Caco-2 (cell line): ENCODE data around the gene APBB1. TPM values are rescaled to one million over a fixed set of nuclear protein-coding genes. Genes with fewer than 3 reads are reported as not detected.

Experiments used
- BruUV-seq: library from RNA; stranded (reverse); fragments of 400-500 nt; replicated peaks from 2 replicates; lab custom pipeline; 2021; lab: Mats Ljungman, UMichigan
- CTCF ChIA-PET: fragments of 300-600 bp; sonication (Branson Sonifier 250); formaldehyde crosslinking; loops from one replicate; lab custom pipeline; 2022; ENCODE audit warnings: antibody characterized with exemption; lab: Charles Lee
- POLR2A ChIA-PET: fragments of 300-600 bp; sonication (Branson Sonifier 250); formaldehyde crosslinking; loops from one replicate; lab custom pipeline; 2022; ENCODE audit warnings: antibody characterized with exemption; lab: Charles Lee
- DNase-seq, 2 experiments: peaks; one replicate each; pipeline versions ENCODE4 v3.0.0 to v3.0.0-alpha.2; 2020 to 2022
- H3K27me3 ChIP-seq: replicated peaks from 2 replicates; pipeline ENCODE4 v1.6.0; 2011; ENCODE audit warnings: low read length; ENCODE audit not compliant: control insufficient read depth, insufficient read depth
- H3K36me3 ChIP-seq: 2 replicates; pipeline ENCODE4 v1.5.1; 2011; ENCODE audit warnings: low read length; ENCODE audit not compliant: control insufficient read depth, insufficient read depth
- H3K4me1 ChIP-seq: fragments of 250-450 bp; sonication (Bioruptor Pico); 2 replicates; pipeline ENCODE4 v1.5.1; 2020; ENCODE audit warnings: mild to moderate bottlenecking
- H3K4me3 ChIP-seq: 2 replicates; pipeline ENCODE4 v1.5.1; 2011; ENCODE audit warnings: low read depth, mild to moderate bottlenecking, control low read depth, low read length
- H3K9me3 ChIP-seq: fragments of 250-450 bp; sonication (Bioruptor Pico); 2 replicates; pipeline ENCODE4 v1.5.1; 2020; ENCODE audit warnings: mild to moderate bottlenecking, moderate library complexity
- H3K27ac Mint-ChIP-seq: one replicate; pipeline ENCODE4 v1.8.0; 2022; ENCODE audit warnings: mixed read lengths; ENCODE audit not compliant: unreplicated experiment
- H3K27me3 Mint-ChIP-seq: one replicate; pipeline ENCODE4 v1.8.0; 2022; ENCODE audit warnings: mixed read lengths; ENCODE audit not compliant: insufficient read depth, unreplicated experiment
- H3K36me3 Mint-ChIP-seq: one replicate; pipeline ENCODE4 v1.8.0; 2022; ENCODE audit warnings: mild to moderate bottlenecking, mixed read lengths; ENCODE audit not compliant: insufficient read depth, unreplicated experiment
- H3K4me1 Mint-ChIP-seq: one replicate; pipeline ENCODE4 v1.8.0; 2022; ENCODE audit warnings: low read depth, mixed read lengths; ENCODE audit not compliant: unreplicated experiment
- H3K4me3 Mint-ChIP-seq: one replicate; pipeline ENCODE4 v1.8.0; 2022; ENCODE audit warnings: mild to moderate bottlenecking, moderate library complexity, mixed read lengths; ENCODE audit not compliant: unreplicated experiment
- H3K9me3 Mint-ChIP-seq: one replicate; pipeline ENCODE4 v1.8.0; 2022; ENCODE audit warnings: mixed read lengths; ENCODE audit not compliant: unreplicated experiment
- intact Hi-C: fragments of 100-400 bp; cut with micrococcal nuclease; formaldehyde crosslinking; loops from one replicate; pipeline ENCODE4 v1.10.0; 2022; ENCODE audit not compliant: unreplicated experiment
- total RNA-seq: library from RNA; stranded (reverse); gene quantifications from 2 replicates; pipeline ENCODE4 v1.2.3, GENCODE V29; 2022
- TF ChIP-seq, protein P1 (sequence below), 2 experiments: fragments of 200-600 bp in 1 of 2; IDR thresholded peaks; 1 replicate in 1 of 2; 2 replicates in 1 of 2; pipeline versions ENCODE4 v1.5.1 to v1.8.0; 2011 to 2022; ENCODE audit warnings: antibody characterized with exemption in 1 of 2, control low read depth in 1 of 2, inconsistent platforms in 1 of 2, low read depth in 1 of 2, low read length in 1 of 2, mild to moderate bottlenecking in 1 of 2, moderate library complexity in 1 of 2; ENCODE audit not compliant: insufficient read depth in 1 of 2, severe bottlenecking in 1 of 2, unreplicated experiment in 1 of 2

APBB1 gene
- total RNA-seq, 1 experiment from 2014 or later: 37.8 TPM

- intact Hi-C loops: loop anchor here (1.0 kb wide), 1 partner anchor 23 kb away; no protein-coding TSS in a partner anchor
- BruUV-seq: no TSS peak
- TF ChIP-seq, protein P1, sequence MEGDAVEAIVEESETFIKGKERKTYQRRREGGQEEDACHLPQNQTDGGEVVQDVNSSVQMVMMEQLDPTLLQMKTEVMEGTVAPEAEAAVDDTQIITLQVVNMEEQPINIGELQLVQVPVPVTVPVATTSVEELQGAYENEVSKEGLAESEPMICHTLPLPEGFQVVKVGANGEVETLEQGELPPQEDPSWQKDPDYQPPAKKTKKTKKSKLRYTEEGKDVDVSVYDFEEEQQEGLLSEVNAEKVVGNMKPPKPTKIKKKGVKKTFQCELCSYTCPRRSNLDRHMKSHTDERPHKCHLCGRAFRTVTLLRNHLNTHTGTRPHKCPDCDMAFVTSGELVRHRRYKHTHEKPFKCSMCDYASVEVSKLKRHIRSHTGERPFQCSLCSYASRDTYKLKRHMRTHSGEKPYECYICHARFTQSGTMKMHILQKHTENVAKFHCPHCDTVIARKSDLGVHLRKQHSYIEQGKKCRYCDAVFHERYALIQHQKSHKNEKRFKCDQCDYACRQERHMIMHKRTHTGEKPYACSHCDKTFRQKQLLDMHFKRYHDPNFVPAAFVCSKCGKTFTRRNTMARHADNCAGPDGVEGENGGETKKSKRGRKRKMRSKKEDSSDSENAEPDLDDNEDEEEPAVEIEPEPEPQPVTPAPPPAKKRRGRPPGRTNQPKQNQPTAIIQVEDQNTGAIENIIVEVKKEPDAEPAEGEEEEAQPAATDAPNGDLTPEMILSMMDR (IDR thresholded peaks at IDR 0.05; ENCODE audit: insufficient read depth in 1 of 2, low read depth in 1 of 2, low read length in 1 of 2, severe bottlenecking in 1 of 2, unreplicated experiment in 1 of 2): no peak
Measured at GRCh38 chr11:6417907-6418556, 862 bp downstream of the APBB1 start.

DNA sequence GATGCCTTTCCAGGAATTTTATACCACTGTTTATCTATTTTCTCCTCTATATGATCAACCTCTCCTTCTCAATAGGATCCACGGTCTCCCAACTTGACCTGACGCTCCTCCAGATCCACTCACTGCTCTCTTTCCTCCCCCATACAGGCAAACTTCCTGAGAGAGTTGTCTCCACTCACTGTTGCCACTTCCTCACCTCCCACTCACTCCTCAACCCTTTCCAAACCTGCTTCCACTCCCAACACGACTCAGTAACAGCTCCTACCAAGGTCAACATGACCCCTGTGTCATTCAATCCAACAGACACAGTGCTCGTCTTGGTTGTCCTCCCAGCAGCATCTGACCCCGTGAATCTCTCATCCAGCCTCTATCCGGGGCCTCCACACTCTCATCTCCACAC, 3.1 kb downstream of the APBB1 start:
- H3K27me3 ChIP-seq: no peaks in the 10 kb centered on the region
- CTCF ChIA-PET: no interaction called here
- TF ChIP-seq, protein P1 (IDR thresholded peaks at IDR 0.05; ENCODE audit: insufficient read depth in 1 of 2, low read depth in 1 of 2, low read length in 1 of 2, severe bottlenecking in 1 of 2, unreplicated experiment in 1 of 2): no peak

More at GRCh38 chr11:6417907-6418556, 862 bp downstream of the APBB1 start:
- H3K36me3 ChIP-seq: no peaks in the 10 kb centered on the region
- peaks cover 3% of the 10 kb centered on the region for H3K36me3 Mint-ChIP-seq
- H3K9me3 ChIP-seq: no peaks in the 10 kb centered on the region
- POLR2A ChIA-PET: no interaction called here
- no peaks in the 10 kb centered on the region for H3K27me3 ChIP-seq
- CTCF ChIA-PET: interaction anchor here (1.9 kb wide), 1 partner anchor 26 kb away, joined by 11 read pairs; no protein-coding TSS in a partner anchor
- no peak for DNase-seq
- H3K27me3 Mint-ChIP-seq: no peaks in the 10 kb centered on the region
- H3K4me3 ChIP-seq: peak overlapping the region; percentile 81
- no peak overlapping the region for H3K4me3 Mint-ChIP-seq
- no peak overlapping the region for H3K27ac Mint-ChIP-seq
- no peaks in the 10 kb centered on the region for H3K4me1 Mint-ChIP-seq
- H3K4me1 ChIP-seq: peaks cover 25% of the 10 kb centered on the region
- no peaks in the 10 kb centered on the region for H3K9me3 Mint-ChIP-seq

GRCh38 chr11:6414874-6415328, 4.0 kb downstream of the APBB1 start:
- Histone ChIP-seq H3K4me1 (peaks cover 31% of the 10 kb centered on the region), H3K27me3 (no peaks in the 10 kb centered on the region), H3K9me3 (no peaks in the 10 kb centered on the region), H3K4me3 (no peak overlapping the region), H3K36me3 (no peaks in the 10 kb centered on the region; the same call in 1 of the 2 replicates)
- intact Hi-C loops: no loop called here
- Mint-ChIP-seq H3K36me3 (peaks cover 7% of the 10 kb centered on the region), H3K27me3 (no peaks in the 10 kb centered on the region), H3K27ac (no peak overlapping the region), H3K4me1 (no peaks in the 10 kb centered on the region), H3K4me3 (no peak overlapping the region), H3K9me3 (no peaks in the 10 kb centered on the region)
- CTCF ChIA-PET: interaction anchor here (2.1 kb wide), 1 partner anchor 36 kb away, joined by 10 read pairs; no protein-coding TSS in a partner anchor
- BruUV-seq: no TSS peak
- POLR2A ChIA-PET: no interaction called here
- TF ChIP-seq, protein P1 (IDR thresholded peaks at IDR 0.05; ENCODE audit: insufficient read depth in 1 of 2, low read depth in 1 of 2, low read length in 1 of 2, severe bottlenecking in 1 of 2, unreplicated experiment in 1 of 2): no peak
- no peak for DNase-seq

More for the DNA sequence above, 3.1 kb downstream of the APBB1 start:
- intact Hi-C loops: no loop called here
- Mint-ChIP-seq H3K27me3 (no peaks in the 10 kb centered on the region), H3K27ac (no peak overlapping the region), H3K4me3 (no peak overlapping the region), H3K4me1 (no peaks in the 10 kb centered on the region), H3K9me3 (no peaks in the 10 kb centered on the region), H3K36me3 (peaks cover 7% of the 10 kb centered on the region)
- DNase-seq: no peak
- H3K4me3 ChIP-seq: no peak overlapping the region
- H3K36me3 ChIP-seq: no peaks in the 10 kb centered on the region; the same call in 1 of the 2 replicates
- no peaks in the 10 kb centered on the region for H3K9me3 ChIP-seq
- H3K4me1 ChIP-seq: peaks cover 33% of the 10 kb centered on the region
- POLR2A ChIA-PET: no interaction called here
- BruUV-seq: no TSS peak
